Panc1 (cell line): ENCODE measurements around the gene TEX264.

Source experiments
- CTCF ChIP-seq: fragments of 450-650 bp; IDR thresholded peaks from 2 replicates; pipeline ENCODE4 v1.5.1; 2017; ENCODE audit warnings: mild to moderate bottlenecking
- POLR2AphosphoS5 ChIP-seq: IDR thresholded peaks from 2 replicates; pipeline ENCODE4 v1.6.1; 2012; ENCODE audit warnings: mild to moderate bottlenecking, low read depth, low read length, moderate library complexity

GRCh38 chr3:51698209-51698608, 27.2 kb downstream of the TEX264 start:
- TF ChIP-seq CTCF (no peak), POLR2AphosphoS5 (no peak)
